Measurements from ENCODE around the gene SMDT1. TPM values are rescaled to one million over a fixed set of nuclear protein-coding genes. Genes with fewer than 3 reads are reported as not detected.

SMDT1 gene
- total and polyA plus RNA-seq, 10 of the 15 experiments (the other 5 are each of a cell fraction or from before 2014, with no cell fraction given): 19.7 to 176 (median 66.3) TPM

- POLR2A ChIA-PET: interaction anchor here (0.5 kb wide), 1 partner anchor 66 kb away, joined by 3 read pairs; the partner anchor contains the start of gene WBP2NL
- H3K36me3 ChIP-seq (ENCODE audit: control insufficient read depth in 2 of 2, insufficient read depth in 2 of 2, low read length in 1 of 2): peaks cover 14 to 28% of the 10 kb centered on the region in 2 experiments
- CTCF ChIA-PET: interaction anchor here (0.8 kb wide), 1 partner anchor 397 kb away, joined by 3 read pairs; no protein-coding TSS in a partner anchor
Observed at GRCh38 chr22:42064629-42065028, 14.9 kb upstream of the SMDT1 start.

More at GRCh38 chr22:42064629-42065028, 14.9 kb upstream of the SMDT1 start:
- peaks cover 1% of the 10 kb centered on the region; the same call in 1 of the 3 replicates for H3K9me3 ChIP-seq (replicated peaks; ENCODE audit: control insufficient read depth, insufficient read depth, low read length)
- DNase-seq (ENCODE audit: low read depth, low spot score) (no peak), ATAC-seq (no peak), FAIRE-seq (no peak)
- H2AFZ ChIP-seq (ENCODE audit: control insufficient read depth, low read depth, low read length): no peak overlapping the region
- peaks cover 2% of the 10 kb centered on the region; the same call in 1 of the 2 replicates for H4K20me1 ChIP-seq (ENCODE audit: control insufficient read depth, insufficient read depth)
- intact Hi-C loops (cut with micrococcal nuclease; ENCODE audit: unreplicated experiment): no loop called here
- peaks cover 2% of the 10 kb centered on the region for H3K79me2 ChIP-seq (ENCODE audit: control insufficient read depth, insufficient read depth, low read length)
- no peaks in the 10 kb centered on the region for H3K27me3 ChIP-seq (replicated peaks in 1 of 2; ENCODE audit: control insufficient read depth in 2 of 2, insufficient read depth in 2 of 2, low read length in 1 of 2)
- 38% methylated on average over 1 of the region's 1 CpG for WGBS (ENCODE audit: insufficient coverage, insufficient replicate concordance, low lambda C conversion rate, missing lambda C conversion rate)
- ChIA-PET SMC1A (ENCODE audit: uncharacterized antibody, unreplicated experiment) (no interaction called here), RAD21 (ENCODE audit: unreplicated experiment) (no interaction called here)
- in situ Hi-C loops (cut with MboI): no loop called here
- H3K27ac ChIP-seq (ENCODE audit: control insufficient read depth, insufficient read depth): no peak overlapping the region
- H3K4me1 ChIP-seq (ENCODE audit: control insufficient read depth, insufficient read depth, low read length): peaks cover 3% of the 10 kb centered on the region
- no peak overlapping the region for H3K4me2 ChIP-seq (ENCODE audit: control insufficient read depth, insufficient read depth)
- no TSS peak for BruUV-seq (replicated peaks)
- H3K4me3 ChIP-seq: no peak overlapping the region
- no peak for TF ChIP-seq CBX3 (IDR thresholded peaks at IDR 0.05; ENCODE audit: borderline replicate concordance, low read depth)
- no peak for TF ChIP-seq JUNB (IDR thresholded peaks at IDR 0.05)
- TF ChIP-seq EZH2 (IDR thresholded peaks at IDR 0.05; ENCODE audit: borderline replicate concordance, control insufficient read depth, low read depth, low read length): no peak
- TF ChIP-seq SIX5 (IDR thresholded peaks at IDR 0.05; ENCODE audit: low read depth, low read length, severe bottlenecking): no peak
- no peak for TF ChIP-seq EED (IDR thresholded peaks at IDR 0.05; ENCODE audit: low read depth)
- no peak for TF ChIP-seq MTA3 (IDR thresholded peaks at IDR 0.05; ENCODE audit: borderline replicate concordance, low read length)
- TF ChIP-seq RAD21 (IDR thresholded peaks at IDR 0.05; ENCODE audit: insufficient read depth, low read depth, low read length): no peak
- TF ChIP-seq BHLHE40 (IDR thresholded peaks at IDR 0.05; ENCODE audit: borderline replicate concordance in 1 of 2, low read depth in 2 of 2, low read length in 1 of 2): no peak
- TF ChIP-seq MEF2A (IDR thresholded peaks at IDR 0.05; ENCODE audit: insufficient read depth, low read depth, low read length): no peak
- no peak for TF ChIP-seq SMAD1 (IDR thresholded peaks at IDR 0.05; ENCODE audit: low read depth, partially characterized antibody)
- no peak for TF ChIP-seq HDAC6 (IDR thresholded peaks at IDR 0.05; ENCODE audit: unreplicated experiment)
- TF ChIP-seq ZZZ3 (IDR thresholded peaks at IDR 0.05; ENCODE audit: control insufficient read depth, insufficient read length, low read depth): no peak
- TF ChIP-seq PKNOX1 (IDR thresholded peaks at IDR 0.05): no peak
- no peak for TF ChIP-seq ZSCAN29 (IDR thresholded peaks at IDR 0.05)
- no peak overlapping the region for H3K9ac ChIP-seq (ENCODE audit: control insufficient read depth, insufficient read depth, low read length)
